HCT116 (cell line): ENCODE measurements around the gene HBG1. TPM values are rescaled to one million over a fixed set of nuclear protein-coding genes. Genes with fewer than 3 reads are reported as not detected.

Experiments
- ATAC-seq: fragments of 200-7000 bp; cut with Tn5 transposase; 2 replicates; pipeline ENCODE4 v1.9.1; 2020; ENCODE audit warnings: mild to moderate bottlenecking, moderate library complexity
- BruUV-seq: library from RNA; stranded (reverse); fragments of 400-500 nt; replicated peaks from 2 replicates; lab custom pipeline; 2021; lab: Mats Ljungman, UMichigan
- CTCF ChIA-PET: fragments of 300-600 bp; sonication (Branson Sonifier 250); formaldehyde crosslinking; loops from one replicate; lab custom pipeline; 2021; ENCODE audit warnings: antibody characterized with exemption; lab: Charles Lee
- POLR2A ChIA-PET: fragments of 300-600, 350-600 bp; sonication (Branson Sonifier 250); formaldehyde crosslinking; loops from one replicate; lab custom pipeline; 2021; ENCODE audit warnings: antibody characterized with exemption; lab: Charles Lee
- RAD21 ChIA-PET, 2 experiments: fragments of 300-600 bp; sonication (Branson Sonifier 250); formaldehyde crosslinking; loops; one replicate each; lab custom pipeline; 2023; ENCODE audit warnings: low total read pairs in 2 of 2; ENCODE audit not compliant: uncharacterized antibody in 2 of 2, unreplicated experiment in 2 of 2, low non-redundant PET in 1 of 2; lab: Charles Lee
- DNase-seq: peaks from one replicate; pipeline ENCODE4 v3.0.0-alpha.2; 2010; ENCODE audit warnings: low read depth, low spot score
- H2AFZ ChIP-seq: fragments of 200-600 bp; shearing (Covaris generic), sonication (generic); 2 replicates; pipeline ENCODE4 v1.6.1; 2017; ENCODE audit warnings: low read depth, mixed run types, mixed read lengths, antibody characterized with exemption, low read length; ENCODE audit not compliant: poor library complexity, severe bottlenecking
- H3K27ac ChIP-seq: 2 replicates; pipeline ENCODE4 v1.5.1; 2012; ENCODE audit warnings: low read depth, low read length
- H3K27me3 ChIP-seq: fragments of 200-600 bp; sonication (generic); 2 replicates; pipeline ENCODE4 v1.6.1; 2016; ENCODE audit warnings: mixed run types, low read length, mixed read lengths; ENCODE audit not compliant: insufficient read depth
- H3K36me3 ChIP-seq, 2 experiments: fragments of 200-500 bp in 1 of 2; fragments of 200-600 bp in 1 of 2; sonication (Bioruptor generic) in 1 of 2; sonication (generic) in 1 of 2; 2 replicates each; pipeline versions ENCODE4 v1.5.1 to v1.6.1; 2014 to 2016; ENCODE audit warnings: low read length in 2 of 2, inconsistent platforms in 1 of 2, mixed read lengths in 1 of 2, mixed run types in 1 of 2; ENCODE audit not compliant: insufficient read depth in 2 of 2, control insufficient read depth in 1 of 2
- H3K4me1 ChIP-seq, 2 experiments: fragments of 200-600 bp in 1 of 2; sonication (generic) in 1 of 2; 2 replicates each; pipeline versions ENCODE4 v1.5.1 to v1.6.1; 2012 to 2017; ENCODE audit warnings: low read length in 2 of 2, inconsistent platforms in 1 of 2, mild to moderate bottlenecking in 1 of 2, mixed read lengths in 1 of 2, mixed run types in 1 of 2, moderate library complexity in 1 of 2; ENCODE audit not compliant: insufficient read depth in 2 of 2, control insufficient read depth in 1 of 2
- H3K4me2 ChIP-seq: fragments of 200-600 bp; sonication (generic); 2 replicates; pipeline ENCODE4 v1.6.1; 2017; ENCODE audit warnings: mixed run types, low read length, mixed read lengths
- H3K4me3 ChIP-seq, 2 experiments: fragments of 200-600 bp in 1 of 2; sonication (generic) in 1 of 2; replicated peaks in 1 of 2; 2 replicates each; pipeline ENCODE4 v1.5.1; 2011 to 2016; ENCODE audit warnings: low read length in 2 of 2, control low read depth in 1 of 2, low read depth in 1 of 2, mild to moderate bottlenecking in 1 of 2, mixed read lengths in 1 of 2, mixed run types in 1 of 2
- H3K79me2 ChIP-seq: fragments of 200-600 bp; sonication (generic); 2 replicates; pipeline ENCODE4 v1.6.1; 2017; ENCODE audit warnings: mild to moderate bottlenecking, mixed run types, low read length, moderate library complexity, mixed read lengths; ENCODE audit not compliant: insufficient read depth
- H3K9ac ChIP-seq: fragments of 200-600 bp; sonication (generic); 2 replicates; pipeline ENCODE4 v1.6.1; 2016; ENCODE audit warnings: low read length, mixed read lengths
- H3K9me2 ChIP-seq: fragments of 200-600 bp; sonication (generic), shearing (Covaris generic); 2 replicates; pipeline ENCODE4 v1.6.1; 2017; ENCODE audit warnings: mixed run types, mild to moderate bottlenecking, moderate library complexity; ENCODE audit not compliant: insufficient read depth
- H3K9me3 ChIP-seq, 2 experiments: fragments of 200-500 bp in 1 of 2; fragments of 200-600 bp in 1 of 2; sonication (Bioruptor generic) in 1 of 2; sonication (generic) in 1 of 2; 2 replicates each; pipeline ENCODE4 v1.6.1; 2014 to 2017; ENCODE audit warnings: low read length in 2 of 2, mixed read lengths in 2 of 2, inconsistent platforms in 1 of 2, low read depth in 1 of 2, mild to moderate bottlenecking in 1 of 2, mixed run types in 1 of 2, moderate library complexity in 1 of 2; ENCODE audit not compliant: control insufficient read depth in 1 of 2, insufficient read depth in 1 of 2
- H4K20me1 ChIP-seq: fragments of 200-600 bp; sonication (generic), shearing (Covaris generic); 2 replicates; pipeline ENCODE4 v1.6.1; 2017; ENCODE audit warnings: mixed run types, mild to moderate bottlenecking, moderate library complexity; ENCODE audit not compliant: insufficient read depth
- CEBPB ChIP-seq: IDR thresholded peaks from 2 replicates; pipeline ENCODE4 v1.6.1; 2012; ENCODE audit warnings: low read depth
- ELF1 ChIP-seq: IDR thresholded peaks from 2 replicates; pipeline ENCODE4 v1.6.1; 2012; ENCODE audit warnings: low read depth, borderline replicate concordance
- EZH2 ChIP-seq: fragments of 200-600 bp; sonication (generic); IDR thresholded peaks from 2 replicates; pipeline ENCODE4 v1.6.1; 2017; ENCODE audit warnings: antibody characterized with exemption, mixed run types
- EZH2phosphoT487 ChIP-seq: fragments of 200-600 bp; IDR thresholded peaks from 2 replicates; pipeline ENCODE4 v1.6.1; 2018; ENCODE audit warnings: antibody characterized with exemption, borderline replicate concordance
- FOSL1 ChIP-seq: IDR thresholded peaks from 2 replicates; pipeline ENCODE4 v1.6.1; 2012; ENCODE audit warnings: low read depth
- JUND ChIP-seq: IDR thresholded peaks from 2 replicates; pipeline ENCODE4 v1.6.1; 2012
- POLR2AphosphoS5 ChIP-seq: IDR thresholded peaks from 2 replicates; pipeline ENCODE4 v1.6.1; 2011; ENCODE audit warnings: mild to moderate bottlenecking, low read depth, low read length, moderate library complexity
- SIN3A ChIP-seq: IDR thresholded peaks from 2 replicates; pipeline ENCODE4 v1.6.1; 2012; ENCODE audit warnings: low read depth
- SP1 ChIP-seq: IDR thresholded peaks from 2 replicates; pipeline ENCODE4 v1.6.1; 2012; ENCODE audit warnings: low read depth
- SRF ChIP-seq: IDR thresholded peaks from 2 replicates; pipeline ENCODE4 v1.6.1; 2012; ENCODE audit warnings: low read depth
- TCF7L2 ChIP-seq: IDR thresholded peaks from 2 replicates; pipeline ENCODE4 v1.7.0; 2011; ENCODE audit warnings: borderline replicate concordance, inconsistent platforms; ENCODE audit not compliant: insufficient read depth, insufficient read length; ENCODE audit errors: extremely low read depth
- YY1 ChIP-seq: IDR thresholded peaks from 2 replicates; pipeline ENCODE4 v1.6.1; 2011; ENCODE audit warnings: low read length, low read depth, moderate library complexity, mild to moderate bottlenecking; ENCODE audit not compliant: insufficient replicate concordance; ENCODE audit errors: extremely low read depth
- ZNF274 ChIP-seq: fragments of 200-500 bp; sonication (Bioruptor generic); IDR thresholded peaks from 2 replicates; pipeline ENCODE4 v1.6.1; 2014; ENCODE audit warnings: mild to moderate bottlenecking, low read depth, low read length, inconsistent platforms
- intact Hi-C: fragments of 100-400 bp; cut with micrococcal nuclease; formaldehyde crosslinking; loops from 2 replicates; pipeline ENCODE4 v1.10.0; 2022
- total RNA-seq: library from RNA; stranded (reverse); gene quantifications from one replicate; pipeline ENCODE4 v1.2.1, GENCODE V29; 2021; ENCODE audit not compliant: unreplicated experiment
- TF ChIP-seq, protein P1 (sequence below): IDR thresholded peaks from 2 replicates; pipeline ENCODE4 v1.6.1; 2012
- TF ChIP-seq, protein P2 (sequence below), 3 experiments: fragments of 200-600 bp in 1 of 3; sonication (generic) in 1 of 3; IDR thresholded peaks in 2 of 3; conservative IDR thresholded peaks in 1 of 3; 2 replicates each; pipeline ENCODE4 v1.5.1; 2012 to 2017; ENCODE audit warnings: low read depth in 2 of 3, low read length in 2 of 3, antibody characterized with exemption in 1 of 3, borderline replicate concordance in 1 of 3, control low read depth in 1 of 3, mild to moderate bottlenecking in 1 of 3, mixed read lengths in 1 of 3, mixed run types in 1 of 3, moderate library complexity in 1 of 3; ENCODE audit not compliant: insufficient read depth in 1 of 3
- TF ChIP-seq, protein P3 (sequence below): IDR thresholded peaks from 2 replicates; pipeline ENCODE4 v1.6.1; 2011; ENCODE audit warnings: mild to moderate bottlenecking, low read length, moderate library complexity; ENCODE audit not compliant: insufficient replicate concordance; ENCODE audit errors: extremely low read depth

Gene HBG1
- total RNA-seq, 1 experiment from 2014 or later, result 3.6 TPM

DNA sequence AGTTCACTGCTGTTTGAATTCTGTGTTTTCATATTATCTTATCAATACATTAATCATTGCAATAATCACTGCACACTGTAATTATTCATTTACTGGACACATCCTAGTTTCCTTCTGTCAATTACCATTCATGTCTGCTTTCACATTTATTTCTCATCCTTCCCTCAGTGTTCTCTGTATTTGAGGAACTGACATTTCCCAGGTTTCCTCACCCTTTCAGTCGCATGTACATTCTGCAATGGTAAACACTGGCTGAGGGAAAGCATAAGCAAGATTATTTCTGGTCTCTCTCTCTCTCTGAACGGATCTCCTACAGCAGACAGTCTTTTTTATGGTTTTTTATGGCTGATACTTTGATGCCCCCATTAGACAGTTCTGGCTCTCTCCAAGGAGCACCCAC, 11.2 kb downstream of the HBG1 start:
- ChIA-PET POLR2A (no interaction called here), RAD21 (no interaction called here), CTCF (no interaction called here)
- H3K4me3 ChIP-seq, result no peak overlapping the region
- H3K27me3 ChIP-seq, result peaks cover 69% of the 10 kb centered on the region
- no peaks in the 10 kb centered on the region for H3K9me3 ChIP-seq
- no peaks in the 10 kb centered on the region for H3K36me3 ChIP-seq
- no peaks in the 10 kb centered on the region for H3K79me2 ChIP-seq
- no TSS peak for BruUV-seq
- H3K4me2 ChIP-seq, result no peak overlapping the region
- H3K9ac ChIP-seq, result no peak overlapping the region
- TF ChIP-seq ZNF274 (no peak), POLR2AphosphoS5 (no peak), FOSL1 (no peak), SRF (no peak), YY1 (no peak), CEBPB (no peak), EZH2phosphoT487 (no peak), EZH2 (no peak), SP1 (no peak), TCF7L2 (no peak), JUND (no peak), ELF1 (no peak), SIN3A (no peak)
- TF ChIP-seq, protein P1, sequence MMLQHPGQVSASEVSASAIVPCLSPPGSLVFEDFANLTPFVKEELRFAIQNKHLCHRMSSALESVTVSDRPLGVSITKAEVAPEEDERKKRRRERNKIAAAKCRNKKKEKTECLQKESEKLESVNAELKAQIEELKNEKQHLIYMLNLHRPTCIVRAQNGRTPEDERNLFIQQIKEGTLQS, result no peak
- TF ChIP-seq, protein P2, sequence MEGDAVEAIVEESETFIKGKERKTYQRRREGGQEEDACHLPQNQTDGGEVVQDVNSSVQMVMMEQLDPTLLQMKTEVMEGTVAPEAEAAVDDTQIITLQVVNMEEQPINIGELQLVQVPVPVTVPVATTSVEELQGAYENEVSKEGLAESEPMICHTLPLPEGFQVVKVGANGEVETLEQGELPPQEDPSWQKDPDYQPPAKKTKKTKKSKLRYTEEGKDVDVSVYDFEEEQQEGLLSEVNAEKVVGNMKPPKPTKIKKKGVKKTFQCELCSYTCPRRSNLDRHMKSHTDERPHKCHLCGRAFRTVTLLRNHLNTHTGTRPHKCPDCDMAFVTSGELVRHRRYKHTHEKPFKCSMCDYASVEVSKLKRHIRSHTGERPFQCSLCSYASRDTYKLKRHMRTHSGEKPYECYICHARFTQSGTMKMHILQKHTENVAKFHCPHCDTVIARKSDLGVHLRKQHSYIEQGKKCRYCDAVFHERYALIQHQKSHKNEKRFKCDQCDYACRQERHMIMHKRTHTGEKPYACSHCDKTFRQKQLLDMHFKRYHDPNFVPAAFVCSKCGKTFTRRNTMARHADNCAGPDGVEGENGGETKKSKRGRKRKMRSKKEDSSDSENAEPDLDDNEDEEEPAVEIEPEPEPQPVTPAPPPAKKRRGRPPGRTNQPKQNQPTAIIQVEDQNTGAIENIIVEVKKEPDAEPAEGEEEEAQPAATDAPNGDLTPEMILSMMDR (IDR thresholded peaks at IDR 0.05 in 2 of 3, conservative IDR thresholded peaks at IDR 0.05 in 1 of 3; ENCODE audit: borderline replicate concordance in 1 of 3, insufficient read depth in 1 of 3, low read depth in 2 of 3, low read length in 2 of 3), result no peak
- TF ChIP-seq, protein P3, sequence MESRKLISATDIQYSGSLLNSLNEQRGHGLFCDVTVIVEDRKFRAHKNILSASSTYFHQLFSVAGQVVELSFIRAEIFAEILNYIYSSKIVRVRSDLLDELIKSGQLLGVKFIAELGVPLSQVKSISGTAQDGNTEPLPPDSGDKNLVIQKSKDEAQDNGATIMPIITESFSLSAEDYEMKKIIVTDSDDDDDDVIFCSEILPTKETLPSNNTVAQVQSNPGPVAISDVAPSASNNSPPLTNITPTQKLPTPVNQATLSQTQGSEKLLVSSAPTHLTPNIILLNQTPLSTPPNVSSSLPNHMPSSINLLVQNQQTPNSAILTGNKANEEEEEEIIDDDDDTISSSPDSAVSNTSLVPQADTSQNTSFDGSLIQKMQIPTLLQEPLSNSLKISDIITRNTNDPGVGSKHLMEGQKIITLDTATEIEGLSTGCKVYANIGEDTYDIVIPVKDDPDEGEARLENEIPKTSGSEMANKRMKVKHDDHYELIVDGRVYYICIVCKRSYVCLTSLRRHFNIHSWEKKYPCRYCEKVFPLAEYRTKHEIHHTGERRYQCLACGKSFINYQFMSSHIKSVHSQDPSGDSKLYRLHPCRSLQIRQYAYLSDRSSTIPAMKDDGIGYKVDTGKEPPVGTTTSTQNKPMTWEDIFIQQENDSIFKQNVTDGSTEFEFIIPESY, result no peak
- H2AFZ ChIP-seq, result no peak overlapping the region
- H3K9me2 ChIP-seq, result no peaks in the 10 kb centered on the region
- DNase-seq, result no peak
- intact Hi-C loops, result no loop called here
- no peak for ATAC-seq
- H4K20me1 ChIP-seq, result no peaks in the 10 kb centered on the region
- no peaks in the 10 kb centered on the region for H3K4me1 ChIP-seq
- no peak overlapping the region for H3K27ac ChIP-seq
